ENCODE results near the gene MRPL21. TPM values are rescaled to one million over a fixed set of nuclear protein-coding genes. Genes with fewer than 3 reads are reported as not detected.

MRPL21 gene
- total and polyA plus RNA-seq, 4 donors = 27.0 to 101 (median 58.3) TPM

DNA sequence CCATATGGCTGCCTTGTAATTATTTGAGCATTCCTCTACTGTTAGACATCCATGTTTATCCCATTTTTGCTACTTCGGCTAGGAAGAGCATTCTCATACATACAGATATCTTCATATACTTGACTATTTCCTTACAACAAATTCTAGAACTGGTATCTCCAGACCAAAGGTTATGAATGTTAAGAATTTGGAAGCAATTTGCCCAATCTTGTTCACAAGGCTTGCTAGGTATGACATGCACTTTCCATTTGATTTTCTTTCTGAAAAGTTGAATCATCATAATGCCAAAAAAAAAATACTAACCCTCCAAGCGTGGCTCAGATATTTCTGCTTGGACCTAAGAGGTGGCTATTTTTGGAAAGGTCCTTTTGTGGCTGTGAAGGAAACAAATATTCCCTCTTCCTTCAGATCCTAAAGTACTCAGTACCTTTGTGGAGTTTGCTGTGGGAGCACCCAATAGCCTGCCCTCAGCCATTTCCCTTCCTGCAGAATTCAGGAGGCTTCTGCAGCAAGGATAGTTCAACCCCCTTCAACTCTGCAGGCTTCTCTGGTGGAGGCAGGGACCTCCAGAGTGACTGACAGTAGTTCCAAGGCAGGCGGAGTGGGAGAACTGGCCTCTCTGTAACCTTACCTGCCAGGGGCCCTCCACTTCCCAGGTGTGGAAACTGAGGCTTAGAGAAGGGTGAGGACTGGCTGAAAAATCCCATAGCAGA, 39.9 kb downstream of the MRPL21 start:
- no peak for TF ChIP-seq CTCF (IDR thresholded peaks at IDR 0.05; ENCODE audit: control extremely low read depth, extremely low read depth)
- 93 to 95% methylated on average over 3 of the region's 3 CpGs for WGBS, 2 donors
- no peak for DNase-seq
- no peaks in the 10 kb centered on the region for H3K4me1 ChIP-seq (ENCODE audit: control insufficient read depth in 5 of 5, insufficient read depth in 5 of 5, low read length in 5 of 5)
- no peak overlapping the region for H3K27ac ChIP-seq (ENCODE audit: low read depth in 1 of 2, low read length in 1 of 2)
- H3K36me3 ChIP-seq (ENCODE audit: control insufficient read depth in 4 of 4, insufficient read depth in 4 of 4, low read length in 4 of 4) = no peaks in the 10 kb centered on the region
- ATAC-seq (ENCODE audit: insufficient read depth, low FRiP score) = no peak
- no peak overlapping the region for H3K9ac ChIP-seq (ENCODE audit: insufficient read depth in 1 of 2, low read length in 2 of 2)
- H3K27me3 ChIP-seq (ENCODE audit: control insufficient read depth in 3 of 3, insufficient read depth in 3 of 3, low read length in 2 of 3) = no peaks in the 10 kb centered on the region
- H3K4me3 ChIP-seq = no peak overlapping the region
- H3K9me3 ChIP-seq (ENCODE audit: control insufficient read depth in 4 of 4, insufficient read depth in 3 of 4, low read length in 3 of 4) = peaks cover 0 to 3% (median 1%) of the 10 kb centered on the region in 4 donors

DNA sequence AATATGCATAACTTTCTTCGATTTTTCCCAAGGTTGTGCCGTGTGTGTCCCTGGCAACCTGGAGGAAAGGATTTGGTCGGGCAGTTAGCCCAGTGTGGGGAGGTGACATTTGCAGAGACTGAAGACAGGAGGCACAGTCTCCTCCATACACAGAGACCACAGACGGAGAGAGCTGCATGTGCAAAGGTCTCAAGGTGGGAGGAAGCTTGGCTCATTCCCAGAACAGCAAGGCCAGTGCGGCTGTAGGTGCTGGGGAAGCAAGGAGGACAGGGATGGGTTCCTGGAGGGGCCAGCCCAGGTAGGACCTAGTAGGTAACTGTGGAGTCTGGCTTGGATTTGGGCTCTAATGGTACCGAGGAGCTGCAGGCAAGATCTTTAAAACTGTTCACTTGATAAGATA, 41.2 kb downstream of the MRPL21 start:
- DNase-seq = no peak
- peaks cover 0 to 2% (median 0%) of the 10 kb centered on the region in 5 donors for H3K4me1 ChIP-seq (ENCODE audit: control insufficient read depth in 5 of 5, insufficient read depth in 5 of 5, low read length in 5 of 5)
- no peak overlapping the region for H3K27ac ChIP-seq (ENCODE audit: low read depth in 1 of 2, low read length in 1 of 2)
- peaks cover 0 to 3% (median 1%) of the 10 kb centered on the region in 4 donors for H3K9me3 ChIP-seq (ENCODE audit: control insufficient read depth in 4 of 4, insufficient read depth in 3 of 4, low read length in 3 of 4)
- no peak for TF ChIP-seq CTCF (IDR thresholded peaks at IDR 0.05; ENCODE audit: control extremely low read depth, extremely low read depth)
- no peaks in the 10 kb centered on the region for H3K36me3 ChIP-seq (ENCODE audit: control insufficient read depth in 4 of 4, insufficient read depth in 4 of 4, low read length in 4 of 4)
- no peak overlapping the region for H3K4me3 ChIP-seq
- H3K9ac ChIP-seq (ENCODE audit: insufficient read depth in 1 of 2, low read length in 2 of 2) = no peak overlapping the region
- WGBS, 2 donors = 80 to 96% methylated on average over 6 of the region's 6 CpGs
- ATAC-seq (ENCODE audit: insufficient read depth, low FRiP score) = no peak
- no peaks in the 10 kb centered on the region for H3K27me3 ChIP-seq (ENCODE audit: control insufficient read depth in 3 of 3, insufficient read depth in 3 of 3, low read length in 2 of 3)

DNA sequence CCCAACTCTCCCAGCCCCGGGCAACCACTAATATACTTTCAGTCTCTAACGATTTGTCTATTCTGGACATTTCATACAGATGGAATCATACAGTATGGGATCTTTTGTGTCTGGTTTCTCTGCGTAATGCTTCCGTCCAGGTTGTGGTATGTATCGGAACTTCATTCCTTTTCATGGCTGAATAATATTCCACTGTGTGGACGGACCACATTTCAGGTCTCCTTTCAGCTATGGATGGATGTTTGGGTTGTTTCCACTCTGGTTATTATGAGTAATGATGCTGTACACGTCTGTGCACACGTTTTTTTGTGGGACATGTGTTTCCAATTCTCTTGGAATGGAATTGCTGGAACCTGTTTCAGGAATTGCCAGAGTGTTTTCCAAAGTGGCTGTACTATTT, 44.5 kb downstream of the MRPL21 start:
- Histone ChIP-seq H3K27me3 (ENCODE audit: control insufficient read depth in 3 of 3, insufficient read depth in 3 of 3, low read length in 2 of 3) (peaks cover 0 to 4% (median 3%) of the 10 kb centered on the region in 3 donors), H3K27ac (ENCODE audit: low read depth in 1 of 2, low read length in 1 of 2) (no peak overlapping the region), H3K4me3 (no peak overlapping the region), H3K9ac (ENCODE audit: insufficient read depth in 1 of 2, low read length in 2 of 2) (no peak overlapping the region), H3K4me1 (ENCODE audit: control insufficient read depth in 5 of 5, insufficient read depth in 5 of 5, low read length in 5 of 5) (peaks cover 0 to 6% (median 2%) of the 10 kb centered on the region in 5 donors), H3K9me3 (ENCODE audit: control insufficient read depth in 4 of 4, insufficient read depth in 3 of 4, low read length in 3 of 4) (peaks cover 0 to 4% (median 2%) of the 10 kb centered on the region in 4 donors), H3K36me3 (ENCODE audit: control insufficient read depth in 4 of 4, insufficient read depth in 4 of 4, low read length in 4 of 4) (no peaks in the 10 kb centered on the region)
- TF ChIP-seq CTCF (IDR thresholded peaks at IDR 0.05; ENCODE audit: control extremely low read depth, extremely low read depth) = no peak
- DNase-seq = no peak
- 85 to 92% methylated on average over 8 of the region's 8 CpGs for WGBS, 2 donors
- no peak for ATAC-seq (ENCODE audit: insufficient read depth, low FRiP score)

Measured in lung (tissue), 12 donors.